OCI-LY3 (cell line): ENCODE data around the gene IGSF23.

Experiments used
- H2AFZ ChIP-seq: fragments of 200-600, 300-600 bp; shearing (Covaris generic); 2 replicates; pipeline ENCODE4 v1.6.0; 2014; ENCODE audit warnings: antibody characterized with exemption, low read depth, low read length
- H3K27ac ChIP-seq: fragments of 200-600, 300-600 bp; sonication (generic); 2 replicates; pipeline ENCODE4 v1.5.1; 2014; ENCODE audit warnings: mild to moderate bottlenecking, low read length, moderate library complexity, mixed read lengths
- H3K27me3 ChIP-seq: fragments of 200-600, 300-600 bp; sonication (generic); 2 replicates; pipeline ENCODE4 v1.6.1; 2014; ENCODE audit warnings: low read depth, low read length, mixed read lengths
- H3K36me3 ChIP-seq: fragments of 200-600, 300-600 bp; sonication (generic); replicated peaks from 2 replicates; pipeline ENCODE3; 2014; ENCODE audit warnings: low read depth, low read length, mixed read lengths
- H3K4me1 ChIP-seq: fragments of 300-600, 200-600 bp; sonication (generic); 2 replicates; pipeline ENCODE4 v1.6.1; 2014; ENCODE audit warnings: low read length, mixed read lengths
- H3K4me2 ChIP-seq: fragments of 200-600, 300-600 bp; sonication (generic); 2 replicates; pipeline ENCODE4 v1.6.1; 2014; ENCODE audit warnings: low read length, mixed read lengths
- H3K4me3 ChIP-seq: fragments of 300-600, 200-600 bp; sonication (generic); 2 replicates; pipeline ENCODE4 v1.5.1; 2014; ENCODE audit warnings: antibody characterized with exemption, mild to moderate bottlenecking, low read length, moderate library complexity
- H3K79me2 ChIP-seq: fragments of 300-600, 200-600 bp; shearing (Covaris generic); 2 replicates; pipeline ENCODE4 v1.6.1; 2014; ENCODE audit warnings: mild to moderate bottlenecking, low read length, mixed read lengths
- H3K9ac ChIP-seq: fragments of 300-600, 200-600 bp; shearing (Covaris generic); 2 replicates; pipeline ENCODE4 v1.6.0; 2014; ENCODE audit warnings: mild to moderate bottlenecking, low read length, moderate library complexity
- H3K9me3 ChIP-seq: fragments of 200-600, 300-600 bp; shearing (Covaris generic); 2 replicates; pipeline ENCODE4 v1.6.1; 2014; ENCODE audit warnings: low read length, mixed read lengths; ENCODE audit not compliant: insufficient read depth
- H4K20me1 ChIP-seq: fragments of 200-600, 300-600 bp; sonication (generic); 2 replicates; pipeline ENCODE4 v1.6.1; 2016; ENCODE audit warnings: low read length, mixed read lengths; ENCODE audit not compliant: insufficient read depth
- EZH2phosphoT487 ChIP-seq: fragments of 200-600 bp; shearing (Covaris generic); IDR thresholded peaks from 2 replicates; pipeline ENCODE4 v1.6.1; 2018; ENCODE audit warnings: antibody characterized with exemption, mixed run types, low read depth
- TF ChIP-seq, protein P1 (sequence below): fragments of 200-600, 300-600 bp; sonication (generic); IDR thresholded peaks from 2 replicates; pipeline ENCODE4 v1.5.1; 2014; ENCODE audit warnings: antibody characterized with exemption, low read length, low read depth

The IGSF23 gene

GRCh38 chr19:44642377-44642776, 29.0 kb downstream of the IGSF23 start:
- Histone ChIP-seq H3K79me2 (no peaks in the 10 kb centered on the region), H4K20me1 (no peaks in the 10 kb centered on the region), H3K4me3 (no peak overlapping the region), H3K4me1 (no peaks in the 10 kb centered on the region), H3K4me2 (no peak overlapping the region), H3K36me3 (no peaks in the 10 kb centered on the region), H2AFZ (no peak overlapping the region), H3K9me3 (no peaks in the 10 kb centered on the region), H3K27ac (no peak overlapping the region), H3K9ac (no peak overlapping the region), H3K27me3 (peaks cover 5% of the 10 kb centered on the region)
- no peak for TF ChIP-seq EZH2phosphoT487
- TF ChIP-seq, protein P1, sequence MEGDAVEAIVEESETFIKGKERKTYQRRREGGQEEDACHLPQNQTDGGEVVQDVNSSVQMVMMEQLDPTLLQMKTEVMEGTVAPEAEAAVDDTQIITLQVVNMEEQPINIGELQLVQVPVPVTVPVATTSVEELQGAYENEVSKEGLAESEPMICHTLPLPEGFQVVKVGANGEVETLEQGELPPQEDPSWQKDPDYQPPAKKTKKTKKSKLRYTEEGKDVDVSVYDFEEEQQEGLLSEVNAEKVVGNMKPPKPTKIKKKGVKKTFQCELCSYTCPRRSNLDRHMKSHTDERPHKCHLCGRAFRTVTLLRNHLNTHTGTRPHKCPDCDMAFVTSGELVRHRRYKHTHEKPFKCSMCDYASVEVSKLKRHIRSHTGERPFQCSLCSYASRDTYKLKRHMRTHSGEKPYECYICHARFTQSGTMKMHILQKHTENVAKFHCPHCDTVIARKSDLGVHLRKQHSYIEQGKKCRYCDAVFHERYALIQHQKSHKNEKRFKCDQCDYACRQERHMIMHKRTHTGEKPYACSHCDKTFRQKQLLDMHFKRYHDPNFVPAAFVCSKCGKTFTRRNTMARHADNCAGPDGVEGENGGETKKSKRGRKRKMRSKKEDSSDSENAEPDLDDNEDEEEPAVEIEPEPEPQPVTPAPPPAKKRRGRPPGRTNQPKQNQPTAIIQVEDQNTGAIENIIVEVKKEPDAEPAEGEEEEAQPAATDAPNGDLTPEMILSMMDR: no peak

DNA sequence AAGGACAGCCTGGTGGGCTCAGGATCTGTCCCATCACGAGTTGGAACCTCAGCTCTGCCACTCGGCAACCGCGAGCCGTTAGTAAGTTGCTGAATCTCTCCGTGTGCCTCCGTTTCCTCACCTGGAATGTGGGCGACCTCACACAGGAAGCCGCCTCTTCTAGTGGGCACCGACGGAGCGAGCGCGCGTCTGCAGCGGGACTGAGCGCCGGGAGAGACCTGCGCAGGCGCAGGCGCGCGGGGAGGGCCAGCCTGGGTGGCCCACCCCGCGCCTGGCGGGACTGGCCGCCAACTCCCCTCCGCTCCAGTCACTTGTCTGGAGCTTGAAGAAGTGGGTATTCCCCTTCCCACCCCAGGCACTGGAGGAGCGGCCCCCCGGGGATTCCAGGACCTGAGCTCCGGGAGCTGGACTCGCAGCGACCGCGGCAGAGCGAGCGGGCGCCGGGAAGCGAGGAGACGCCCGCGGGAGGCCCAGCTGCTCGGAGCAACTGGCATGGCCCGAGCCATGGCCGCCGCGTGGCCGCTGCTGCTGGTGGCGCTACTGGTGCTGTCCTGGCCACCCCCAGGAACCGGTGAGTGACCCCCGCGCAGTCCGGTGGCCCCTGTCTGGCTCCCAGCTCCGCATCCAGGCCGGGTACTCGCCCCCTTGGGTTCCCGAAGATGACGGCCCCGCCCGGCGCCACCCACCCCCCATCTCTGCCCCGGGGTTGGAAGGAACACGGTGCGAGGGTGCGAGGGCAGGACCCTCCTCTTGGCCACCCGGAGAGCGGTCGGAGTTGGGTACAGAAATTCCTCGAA, 30.4 kb downstream of the IGSF23 start, which contains the start of gene PVR:
PVR (plus strand) TSS at position 306 of the 797 bp plus-strand sequence; CDS start at position 493, 187 bp downstream.
- TF ChIP-seq, protein P1: no peak
- TF ChIP-seq EZH2phosphoT487: no peak
- Histone ChIP-seq H3K4me2 (no peak within 1 kb of the TSS), H3K27me3 (peaks cover 2% of the 10 kb centered on the region; the same call in 1 of the 2 replicates), H4K20me1 (no peaks in the 10 kb centered on the region), H3K36me3 (no peaks in the 10 kb centered on the region), H3K27ac (no peak within 1 kb of the TSS), H3K9me3 (no peaks in the 10 kb centered on the region), H3K9ac (no peak within 1 kb of the TSS), H3K79me2 (no peaks in the 10 kb centered on the region), H2AFZ (no peak within 1 kb of the TSS), H3K4me3 (no peak within 1 kb of the TSS), H3K4me1 (no peaks in the 10 kb centered on the region)

DNA sequence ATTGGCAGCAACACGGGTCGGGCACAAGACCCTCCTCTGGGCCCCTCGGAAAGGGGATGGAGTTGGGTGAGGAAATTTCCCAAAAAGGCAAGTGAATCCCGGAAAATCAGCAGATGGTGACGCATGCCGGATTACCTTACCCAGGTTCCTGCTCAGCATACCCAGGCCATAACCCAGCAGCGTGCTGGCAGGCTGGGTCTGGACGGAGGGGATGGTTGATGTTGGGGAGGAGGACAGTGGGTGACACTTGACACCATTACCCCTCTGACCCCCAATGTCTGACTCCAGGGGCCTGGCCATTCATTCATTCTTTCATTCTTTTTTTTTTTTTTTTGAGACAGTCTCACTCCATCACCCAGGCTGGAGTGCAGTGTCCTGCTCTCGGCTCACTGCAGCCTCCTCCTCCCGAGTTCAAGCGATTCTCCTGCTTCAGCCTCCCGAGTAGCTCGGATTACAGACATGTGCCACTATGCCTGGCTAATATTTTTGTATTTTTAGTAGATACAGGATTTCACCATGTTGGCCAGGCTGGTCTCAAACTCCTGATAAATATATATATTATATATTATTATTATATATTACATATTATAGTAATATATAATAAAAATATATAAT, 31.1 kb downstream of the IGSF23 start:
- H3K27ac ChIP-seq: no peak overlapping the region
- no peaks in the 10 kb centered on the region for H3K79me2 ChIP-seq
- H2AFZ ChIP-seq: no peak overlapping the region

GRCh38 chr19:44645407-44646048, 32.2 kb downstream of the IGSF23 start:
- Histone ChIP-seq H3K36me3 (no peaks in the 10 kb centered on the region), H3K9ac (no peak overlapping the region), H3K79me2 (no peaks in the 10 kb centered on the region), H3K9me3 (no peaks in the 10 kb centered on the region), H3K27me3 (peaks cover 10% of the 10 kb centered on the region), H3K4me3 (no peak overlapping the region), H2AFZ (no peak overlapping the region), H3K4me1 (no peaks in the 10 kb centered on the region), H4K20me1 (no peaks in the 10 kb centered on the region), H3K4me2 (no peak overlapping the region), H3K27ac (no peak overlapping the region)
- TF ChIP-seq EZH2phosphoT487: no peak
- TF ChIP-seq, protein P1: no peak

More for the DNA sequence above, 31.1 kb downstream of the IGSF23 start:
- H3K4me3 ChIP-seq: no peak overlapping the region
- H3K27me3 ChIP-seq: peaks cover 2% of the 10 kb centered on the region; the same call in 1 of the 2 replicates
- H3K4me1 ChIP-seq: no peaks in the 10 kb centered on the region
- no peaks in the 10 kb centered on the region for H4K20me1 ChIP-seq
- no peaks in the 10 kb centered on the region for H3K9me3 ChIP-seq
- TF ChIP-seq EZH2phosphoT487: no peak
- no peak overlapping the region for H3K4me2 ChIP-seq
- H3K36me3 ChIP-seq: no peaks in the 10 kb centered on the region
- H3K9ac ChIP-seq: no peak overlapping the region
